AG20443 (cell line): Measurements from ENCODE around the gene GPRIN1.
"Not testable (repeated sequence)": the region's sequence is repeated elsewhere in the genome, so short reads cannot be mapped to it uniquely, and the experiment has no call there.

Source experiments
- DNase-seq: peaks from one replicate; pipeline ENCODE4 v3.0.0; 2012; ENCODE audit warnings: low spot score, mixed read lengths

The GPRIN1 gene

GRCh38 chr5:176597417-176598389 lies 12.3 kb downstream of the GPRIN1 start:
- DNase-seq = no peak

GRCh38 chr5:176596689-176597416 lies 13.1 kb downstream of the GPRIN1 start:
- peak; percentile 76 for DNase-seq

GRCh38 chr5:176596069-176596644 lies 13.8 kb downstream of the GPRIN1 start:
- no peak for DNase-seq

GRCh38 chr5:176595386-176595943 lies 14.5 kb downstream of the GPRIN1 start:
- DNase-seq = no peak

GRCh38 chr5:176594554-176594953 lies 15.4 kb downstream of the GPRIN1 start:
- no peak for DNase-seq

- DNase-seq = no peak
These were observed 16.6 kb downstream of the GPRIN1 start for GRCh38 chr5:176593273-176593869.

- no peak for DNase-seq
These were observed 17.4 kb downstream of the GPRIN1 start for GRCh38 chr5:176592573-176592972.

GRCh38 chr5:176591667-176592066 lies 18.3 kb downstream of the GPRIN1 start:
- not testable (repeated sequence) for DNase-seq

GRCh38 chr5:176590035-176590717 lies 19.8 kb downstream of the GPRIN1 start:
- DNase-seq = no peak

GRCh38 chr5:176589039-176589769 lies 20.8 kb downstream of the GPRIN1 start:
- DNase-seq = no peak

GRCh38 chr5:176588297-176588696 lies 21.7 kb downstream of the GPRIN1 start:
- DNase-seq = no peak

GRCh38 chr5:176587398-176587797 lies 22.6 kb downstream of the GPRIN1 start:
- no peak for DNase-seq

- no peak for DNase-seq
These were observed 26.9 kb downstream of the GPRIN1 start for GRCh38 chr5:176583076-176583475.

GRCh38 chr5:176581361-176581760 lies 28.6 kb downstream of the GPRIN1 start:
- DNase-seq = no peak

- DNase-seq = no peak
These were observed 30.6 kb downstream of the GPRIN1 start for GRCh38 chr5:176579323-176579722.

- peak; percentile 59 for DNase-seq
These were observed 31.6 kb downstream of the GPRIN1 start for GRCh38 chr5:176578391-176578808.

GRCh38 chr5:176577312-176578176 lies 32.4 kb downstream of the GPRIN1 start:
- DNase-seq = no peak

GRCh38 chr5:176575488-176576422 lies 34.2 kb downstream of the GPRIN1 start:
- no peak for DNase-seq
